Activated CD4-positive, alpha-beta T cell treated with anti-CD3 and anti-CD28 coated beads, Interleukin-2, amount 50 U/mL, for 1 hour (primary cell): ENCODE data around the gene DCAF5.
"Not testable (repeated sequence)": the region's sequence is repeated elsewhere in the genome, so short reads cannot be mapped to it uniquely, and the experiment has no call there.

ENCODE experiments used
- DNase-seq: peaks from one replicate; pipeline ENCODE4 v3.0.0-alpha.2; 2020

Gene DCAF5

DNA sequence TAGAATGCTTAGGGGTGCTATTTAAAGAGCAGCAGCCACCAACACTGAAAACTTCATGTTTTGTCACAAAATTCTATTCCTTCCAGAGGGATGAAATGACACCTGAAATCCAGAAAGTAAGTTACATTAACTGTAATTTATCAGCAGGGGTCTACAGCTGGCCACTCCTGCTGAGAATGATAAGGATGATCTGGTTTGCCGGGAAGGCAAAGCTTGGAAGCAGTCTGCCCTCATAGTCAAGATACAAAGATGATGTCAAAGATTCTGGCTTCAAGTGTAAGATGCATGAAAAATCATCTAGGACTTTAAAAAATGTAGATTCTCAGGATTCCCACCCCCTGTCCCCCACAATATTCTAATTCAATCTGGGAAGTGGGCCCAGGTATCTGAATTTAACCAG is 58.4 kb downstream of the DCAF5 start:
- no peak for DNase-seq

- DNase-seq: no peak
Observed at GRCh38 chr14:69093631-69094421, 59.1 kb downstream of the DCAF5 start.

DNA sequence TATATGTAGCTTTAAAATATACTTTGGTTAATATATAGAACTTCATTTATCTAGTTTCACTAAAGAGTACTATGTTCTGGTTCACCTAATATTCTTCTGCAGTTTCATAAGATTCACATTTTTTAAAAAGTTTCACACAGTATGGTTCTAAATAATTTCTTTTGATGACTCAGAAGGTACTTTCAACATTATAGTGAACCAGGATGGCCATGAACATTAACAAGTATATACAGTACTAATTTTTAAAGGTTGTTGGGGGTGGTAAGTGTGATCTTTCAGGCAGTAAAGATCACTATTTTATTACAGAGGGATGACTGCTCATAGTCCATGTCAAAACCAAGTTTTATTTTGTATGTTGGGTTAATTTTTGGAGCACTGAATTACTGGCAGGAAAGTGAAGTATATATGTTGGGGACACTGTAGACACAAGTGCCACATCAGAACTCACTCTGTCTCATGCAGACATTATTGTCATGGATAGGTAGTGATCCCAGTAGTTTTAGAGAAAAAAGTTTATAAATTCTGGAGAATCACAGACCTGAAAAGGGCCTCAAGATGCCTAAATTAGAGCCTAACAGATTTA is 60.0 kb downstream of the DCAF5 start:
- DNase-seq: no peak

DNA sequence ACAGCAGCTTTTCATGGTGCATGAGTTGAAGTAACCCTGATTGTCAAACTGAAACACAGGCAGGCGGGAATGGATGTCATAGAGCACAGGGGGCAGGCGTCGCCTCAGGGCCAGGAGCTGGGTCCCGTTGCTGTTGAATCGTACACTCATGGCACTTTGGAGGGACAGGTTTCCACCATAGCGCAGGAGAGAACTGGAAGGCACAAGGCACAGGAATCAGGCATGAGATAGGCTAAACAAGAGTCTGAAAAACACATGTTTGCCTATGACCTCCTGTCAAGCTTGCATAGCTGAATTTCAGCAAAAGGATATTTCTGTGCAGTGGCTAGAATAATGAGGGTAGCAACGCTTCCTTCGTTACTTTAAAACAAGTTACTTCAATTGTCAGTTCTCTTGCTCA is 61.2 kb downstream of the DCAF5 start:
- no peak for DNase-seq

DNA sequence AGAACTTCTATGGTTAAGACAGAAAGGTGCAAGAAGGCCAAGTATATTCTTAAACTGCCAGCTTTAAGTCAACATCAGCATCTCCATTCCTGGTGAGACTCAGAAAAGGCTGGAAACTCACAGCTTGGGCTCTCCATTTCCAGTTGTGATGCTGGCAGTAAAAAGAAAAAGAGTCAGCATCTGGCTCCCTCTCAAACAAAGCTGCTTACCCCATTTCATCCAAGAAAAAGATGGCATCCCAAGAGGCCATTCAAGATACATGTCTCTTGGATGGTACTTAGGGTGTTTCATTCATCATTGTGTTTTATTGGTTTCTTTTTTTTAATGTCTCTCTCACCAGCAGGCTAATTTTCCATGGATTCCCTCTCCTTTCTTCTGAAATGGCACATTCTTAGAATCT is 61.9 kb downstream of the DCAF5 start:
- no peak for DNase-seq

- peak; percentile 20 for DNase-seq
Observed at GRCh38 chr14:69090187-69090789, 62.6 kb downstream of the DCAF5 start.

GRCh38 chr14:69089046-69089445 is 63.9 kb downstream of the DCAF5 start:
- no peak for DNase-seq

- DNase-seq: no peak
Observed at GRCh38 chr14:69088586-69088985, 64.3 kb downstream of the DCAF5 start.

DNA sequence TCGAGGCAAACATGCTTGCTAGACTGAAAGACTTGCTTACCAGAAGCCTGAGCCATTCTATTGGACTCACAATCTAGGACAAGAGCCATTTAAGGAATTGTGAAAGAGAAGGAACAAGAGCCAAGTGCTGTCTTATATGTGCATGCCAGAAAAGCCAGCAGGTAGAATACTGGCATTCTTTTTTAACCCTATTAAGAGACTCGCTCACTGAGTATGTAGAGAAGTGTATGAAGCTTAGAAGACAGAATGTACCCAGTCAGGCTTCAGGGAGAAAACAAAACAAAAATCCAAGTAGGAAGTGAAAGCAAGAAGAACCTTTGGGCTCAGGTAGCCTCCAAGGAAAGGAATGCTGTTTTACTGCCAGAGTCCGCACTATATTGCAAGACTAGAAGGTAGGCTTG is 65.9 kb downstream of the DCAF5 start:
- DNase-seq: no peak

DNA sequence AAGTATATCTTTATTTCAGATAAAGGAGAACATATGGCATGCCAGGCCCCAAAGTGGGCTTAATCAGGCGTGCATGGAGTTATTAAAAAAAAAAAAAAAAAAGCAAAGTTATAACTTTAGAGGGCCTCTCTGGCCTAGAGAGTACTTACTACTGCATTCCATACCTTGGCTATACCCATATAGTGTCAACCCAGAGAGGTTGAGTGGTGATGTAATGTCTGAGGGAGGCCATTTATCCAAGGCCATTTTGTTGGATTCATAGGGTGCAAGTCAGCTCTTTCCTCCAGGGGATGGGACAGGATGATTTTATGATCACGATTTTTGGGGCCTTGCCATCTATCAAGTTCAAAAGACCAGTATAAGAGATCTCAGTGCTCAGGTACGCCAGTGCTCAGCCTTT is 66.4 kb downstream of the DCAF5 start:
- DNase-seq: no peak

DNA sequence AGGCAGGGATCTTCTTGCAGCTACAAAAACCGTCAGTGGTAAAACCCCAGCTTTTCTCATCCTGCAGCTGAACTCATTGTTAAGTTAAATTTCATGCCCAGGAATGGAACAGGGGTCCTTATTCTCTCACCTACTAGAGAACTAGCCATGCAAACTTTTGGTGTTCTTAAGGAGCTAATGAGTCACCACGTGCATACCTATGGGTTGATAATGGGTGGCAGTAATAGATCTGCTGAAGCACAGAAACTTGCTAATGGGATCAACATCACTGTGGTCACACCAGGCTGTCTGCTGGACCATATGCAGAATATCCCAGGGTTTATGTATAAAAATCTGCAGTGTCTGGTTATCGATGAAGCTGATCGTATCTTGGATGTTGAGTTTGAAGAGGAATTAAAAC is 68.9 kb downstream of the DCAF5 start:
- no peak for DNase-seq

DNA sequence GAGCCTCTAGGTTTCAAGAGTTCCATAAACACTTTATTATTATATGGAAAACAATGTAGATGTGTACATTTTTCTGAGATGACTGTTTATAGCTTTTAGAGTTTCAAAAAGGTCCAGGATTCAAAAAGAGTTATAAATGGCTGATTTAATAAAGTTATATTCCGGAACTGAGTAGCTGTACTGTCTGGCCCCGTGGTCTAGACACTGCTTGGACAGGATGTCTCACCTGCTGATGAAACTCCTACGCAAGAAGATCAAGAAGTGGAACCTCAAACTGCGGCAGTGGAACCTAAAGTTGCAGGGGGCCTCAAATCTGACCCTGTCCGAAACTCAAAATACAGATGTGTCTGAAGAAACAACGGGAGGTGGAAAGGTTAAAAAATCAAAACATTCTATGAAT is 69.7 kb downstream of the DCAF5 start:
- DNase-seq: no peak

DNA sequence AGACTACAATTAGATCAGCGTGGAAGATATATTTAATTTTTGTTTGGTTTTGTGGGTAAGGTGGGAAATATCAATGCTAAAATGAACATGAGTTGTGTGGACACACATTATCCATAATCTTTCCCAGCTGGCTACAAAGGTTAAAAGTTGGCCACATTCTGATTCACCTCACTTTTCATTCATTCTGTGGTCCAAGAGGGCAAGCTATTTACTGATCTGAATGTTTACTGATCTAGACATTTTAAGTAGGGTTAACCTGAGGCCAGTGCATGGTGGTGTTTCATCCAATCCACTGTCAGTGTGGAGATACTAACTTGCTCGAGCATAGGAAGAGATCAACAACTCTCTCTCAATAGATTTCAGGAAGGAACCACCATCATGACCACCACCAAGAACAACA is 71.6 kb downstream of the DCAF5 start:
- DNase-seq: no peak

- DNase-seq: no peak
Observed at GRCh38 chr14:69079747-69080146, 73.2 kb downstream of the DCAF5 start.

DNA sequence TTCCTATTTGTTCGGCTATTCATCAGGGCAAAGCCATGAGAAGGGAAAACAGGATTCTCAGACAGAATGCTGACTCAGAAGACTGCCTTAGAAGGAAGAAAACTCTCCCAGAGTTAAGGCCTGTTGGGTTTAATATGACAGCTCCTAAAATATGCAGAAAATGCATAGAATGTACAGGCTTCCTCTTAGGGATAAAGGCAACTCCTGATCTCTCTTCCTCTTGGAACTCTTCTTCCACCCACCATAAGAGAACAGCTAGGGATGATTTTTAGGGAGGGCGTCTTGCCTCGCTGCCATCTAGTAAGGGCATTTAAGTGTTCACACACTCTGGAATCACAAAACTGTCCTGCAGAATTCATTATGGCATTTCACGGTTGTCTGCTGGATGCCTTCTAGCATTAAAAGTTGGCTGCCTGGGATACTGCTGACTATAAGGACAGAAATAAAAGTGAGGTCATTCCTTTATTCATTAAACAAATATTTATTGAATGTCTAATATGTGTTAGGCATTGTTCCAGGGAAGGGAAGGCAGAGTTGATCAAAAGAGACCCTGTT is 73.7 kb downstream of the DCAF5 start:
- DNase-seq: no peak

DNA sequence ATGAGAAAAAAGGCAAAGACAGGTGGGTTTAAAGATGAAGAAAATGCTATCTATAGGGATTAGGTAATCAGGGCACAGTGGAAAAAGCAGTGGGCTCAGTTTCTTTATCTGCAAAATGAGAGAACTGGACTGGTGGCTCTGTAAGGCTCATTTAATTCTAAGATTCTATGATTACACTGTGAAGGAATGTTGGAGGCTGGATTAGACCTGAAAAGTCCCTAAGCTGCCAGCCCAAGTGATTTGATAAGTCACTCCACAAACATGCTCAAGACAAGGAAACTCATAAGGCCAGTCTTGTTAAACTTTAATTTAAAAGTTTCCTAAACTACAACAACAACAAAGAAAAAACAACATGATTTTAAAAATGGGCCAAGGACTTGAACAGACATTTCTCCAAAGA is 75.1 kb downstream of the DCAF5 start:
- DNase-seq: no peak

- DNase-seq: not testable (repeated sequence)
Observed at GRCh38 chr14:69077185-69077584, 75.7 kb downstream of the DCAF5 start.

DNA sequence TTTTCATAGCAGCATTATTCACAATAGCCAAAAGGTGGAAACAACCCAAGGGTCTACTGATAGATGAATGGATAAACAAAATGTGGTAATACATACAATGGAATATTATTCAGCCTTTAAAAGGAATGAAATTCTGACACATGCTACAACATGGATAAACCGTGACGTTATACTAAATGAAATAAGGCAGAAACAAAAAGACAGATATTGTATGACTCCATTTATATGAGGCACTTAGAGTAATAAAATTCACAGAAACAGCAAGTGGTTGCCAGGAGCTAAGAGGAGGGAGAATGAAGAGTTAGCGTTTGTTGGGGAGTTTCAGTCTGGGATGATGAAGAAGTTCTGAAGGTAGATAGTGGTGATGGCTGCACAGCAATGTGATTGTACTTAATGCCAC is 76.6 kb downstream of the DCAF5 start:
- no peak for DNase-seq

GRCh38 chr14:69073915-69074314 is 79.0 kb downstream of the DCAF5 start:
- DNase-seq: no peak

DNA sequence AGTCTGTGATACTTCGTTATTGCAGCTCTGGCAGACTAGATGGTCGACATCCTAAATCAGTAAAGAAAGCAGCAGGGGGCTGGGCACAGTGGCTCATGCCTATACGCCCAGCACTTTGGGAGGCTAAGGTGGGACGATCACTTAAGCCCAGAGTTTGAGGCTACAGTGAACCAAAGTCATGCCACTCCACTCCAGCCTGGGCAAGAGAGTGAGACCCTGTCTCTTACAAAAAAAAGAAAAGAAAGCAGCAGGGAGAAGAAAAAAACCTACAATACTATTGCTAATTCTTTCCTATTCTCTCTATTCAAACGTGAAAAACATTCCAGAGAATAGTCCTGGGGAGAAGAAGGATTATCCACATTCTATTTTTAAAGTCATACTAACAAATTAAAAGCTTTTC is 79.5 kb downstream of the DCAF5 start:
- no peak for DNase-seq

GRCh38 chr14:69072584-69072983 is 80.3 kb downstream of the DCAF5 start:
- no peak for DNase-seq

DNA sequence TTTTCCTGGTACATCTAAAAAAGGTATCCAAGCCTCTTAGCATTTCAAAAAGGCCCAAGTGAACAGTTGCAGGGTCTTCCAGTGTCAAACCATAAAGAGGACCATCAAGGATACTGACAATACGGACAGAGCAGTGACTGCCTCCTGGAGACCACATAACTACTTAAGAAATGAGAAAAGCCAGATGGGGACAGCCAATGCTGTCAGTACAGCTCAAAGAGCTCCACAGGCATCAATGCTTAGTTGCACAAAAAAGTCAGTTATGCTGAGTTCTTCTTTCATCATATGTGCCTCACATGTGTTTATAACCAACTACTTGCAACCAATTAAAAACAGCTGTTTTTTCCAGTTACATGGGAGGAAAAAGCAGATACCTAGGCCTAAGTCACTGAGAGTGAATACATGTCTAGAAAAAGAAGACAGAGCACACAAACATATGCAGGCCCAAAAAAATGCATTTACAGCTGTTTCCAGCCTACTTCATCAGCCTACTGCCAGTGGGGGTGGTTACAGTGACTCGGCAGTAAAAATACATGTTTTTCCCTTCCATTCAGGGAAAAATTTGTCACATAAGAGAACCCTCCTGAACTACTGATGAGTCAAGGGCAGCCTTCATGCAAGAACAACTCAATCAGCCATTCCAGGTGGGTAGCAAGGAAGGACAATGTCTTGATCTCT is 84.0 kb downstream of the DCAF5 start:
- DNase-seq: no peak

- DNase-seq: no peak
Observed at GRCh38 chr14:69066396-69067171, 86.3 kb downstream of the DCAF5 start.
